ENCODE results near the gene FUZ. TPM values are rescaled to one million over a fixed set of nuclear protein-coding genes. Genes with fewer than 3 reads are reported as not detected.

Gene FUZ
- total RNA-seq, 6 experiments from 2014 or later = 9.4 to 14.2 (median 11.7) TPM

- peak; percentile 40; the same call in 1 of the 2 replicates for TF ChIP-seq CTCF (IDR thresholded peaks at IDR 0.05)
- peaks cover 3% of the 10 kb centered on the region; the same call in 1 of the 2 replicates for H3K27me3 Mint-ChIP-seq (ENCODE audit: insufficient read depth)
- peak; percentile 75 for DNase-seq
Observed at GRCh38 chr19:49817964-49818648, 5.0 kb upstream of the FUZ start, which contains the start of gene MED25. Gene MED25 (plus strand): TSS chr19:49818289. CDS start chr19:49818342, 53 bp downstream.

GRCh38 chr19:49816590-49816989, 3.5 kb upstream of the FUZ start:
- Mint-ChIP-seq H3K27me3 (ENCODE audit: insufficient read depth) (peaks cover 3% of the 10 kb centered on the region), H3K4me1 (ENCODE audit: low read depth) (peaks cover 39% of the 10 kb centered on the region), H3K36me3 (ENCODE audit: low read depth) (no peaks in the 10 kb centered on the region), H3K4me3 (peak overlapping the region; percentile 97; the same call in 1 of the 2 replicates), H3K27ac (peak overlapping the region; percentile 100), H3K9me3 (no peaks in the 10 kb centered on the region)
- no peak for DNase-seq
- no peak for TF ChIP-seq CTCF (IDR thresholded peaks at IDR 0.05)

More at GRCh38 chr19:49817964-49818648, 5.0 kb upstream of the FUZ start, which contains the start of gene MED25:
- peaks cover 27% of the 10 kb centered on the region for H3K4me1 Mint-ChIP-seq (ENCODE audit: low read depth)
- peak within 1 kb of the TSS; percentile 97 for H3K4me3 Mint-ChIP-seq
- H3K36me3 Mint-ChIP-seq (ENCODE audit: low read depth) = no peaks in the 10 kb centered on the region
- H3K9me3 Mint-ChIP-seq = no peaks in the 10 kb centered on the region
- peak within 1 kb of the TSS; percentile 100 for H3K27ac Mint-ChIP-seq

GRCh38 chr19:49814010-49814409, 918 bp upstream of the FUZ start:
- Mint-ChIP-seq H3K4me3 (peak overlapping the region; percentile 93), H3K27ac (peak overlapping the region; percentile 99), H3K27me3 (ENCODE audit: insufficient read depth) (peaks cover 12% of the 10 kb centered on the region), H3K4me1 (ENCODE audit: low read depth) (peaks cover 34% of the 10 kb centered on the region), H3K9me3 (no peaks in the 10 kb centered on the region), H3K36me3 (ENCODE audit: low read depth) (no peaks in the 10 kb centered on the region)
- TF ChIP-seq CTCF (IDR thresholded peaks at IDR 0.05) = no peak
- DNase-seq = no peak

- Mint-ChIP-seq H3K4me3 (peak overlapping the region; percentile 93), H3K4me1 (ENCODE audit: low read depth) (peaks cover 38% of the 10 kb centered on the region), H3K27ac (peak overlapping the region; percentile 99), H3K9me3 (no peaks in the 10 kb centered on the region), H3K36me3 (ENCODE audit: low read depth) (no peaks in the 10 kb centered on the region), H3K27me3 (ENCODE audit: insufficient read depth) (peaks cover 10% of the 10 kb centered on the region)
- no peak for TF ChIP-seq CTCF (IDR thresholded peaks at IDR 0.05)
- DNase-seq = no peak
Observed at GRCh38 chr19:49812452-49812996, 568 bp downstream of the FUZ start.

- Mint-ChIP-seq H3K27ac (no peak overlapping the region), H3K36me3 (ENCODE audit: low read depth) (peaks cover 3% of the 10 kb centered on the region), H3K9me3 (no peaks in the 10 kb centered on the region), H3K4me3 (no peak overlapping the region), H3K4me1 (ENCODE audit: low read depth) (peaks cover 38% of the 10 kb centered on the region), H3K27me3 (ENCODE audit: insufficient read depth) (peaks cover 9% of the 10 kb centered on the region)
- no peak for DNase-seq
- TF ChIP-seq CTCF (IDR thresholded peaks at IDR 0.05) = no peak
Observed at GRCh38 chr19:49811328-49811727, 1.8 kb downstream of the FUZ start.

Data from HFFc6 (cell line).